Prostate gland (tissue), 2 donors: Measurements from ENCODE around the gene ATRAID.

Experiments
- POLR2A ChIP-seq: fragments of 450-650 bp; IDR thresholded peaks from one replicate; pipeline ENCODE4 v1.6.1; 2016; ENCODE audit warnings: antibody characterized with exemption, mild to moderate bottlenecking
- TF ChIP-seq, protein P1 (sequence below), 4 experiments: fragments of 200-600 bp in 2 of 4; fragments of 450-650 bp in 2 of 4; sonication (generic) in 2 of 4; IDR thresholded peaks; 1 replicate in 3 of 4; 2 replicates in 1 of 4; pipeline ENCODE4 v1.5.1; 2016 to 2019; ENCODE audit warnings: antibody characterized with exemption in 4 of 4, mild to moderate bottlenecking in 2 of 4, moderate library complexity in 2 of 4

DNA sequence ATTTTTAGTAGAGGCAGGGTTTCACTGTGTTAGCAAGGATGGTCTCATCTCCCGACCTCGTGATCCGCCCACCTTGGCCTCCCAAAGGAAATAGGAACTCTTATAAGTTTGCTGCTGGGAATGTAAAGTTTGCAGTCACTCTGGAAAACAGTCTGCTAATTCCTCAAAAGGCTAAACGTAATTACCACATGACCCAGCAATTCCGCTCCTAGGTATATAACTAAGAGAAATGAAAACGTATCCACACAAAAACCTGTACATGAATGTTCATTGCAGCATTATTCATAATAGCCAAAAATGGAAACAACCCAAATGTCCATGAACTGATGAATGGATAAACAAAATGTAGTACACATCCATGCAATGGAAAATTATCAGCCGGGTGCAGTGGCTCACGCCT, 21.9 kb upstream of the ATRAID start:
- TF ChIP-seq POLR2A = no peak
- TF ChIP-seq, protein P1, sequence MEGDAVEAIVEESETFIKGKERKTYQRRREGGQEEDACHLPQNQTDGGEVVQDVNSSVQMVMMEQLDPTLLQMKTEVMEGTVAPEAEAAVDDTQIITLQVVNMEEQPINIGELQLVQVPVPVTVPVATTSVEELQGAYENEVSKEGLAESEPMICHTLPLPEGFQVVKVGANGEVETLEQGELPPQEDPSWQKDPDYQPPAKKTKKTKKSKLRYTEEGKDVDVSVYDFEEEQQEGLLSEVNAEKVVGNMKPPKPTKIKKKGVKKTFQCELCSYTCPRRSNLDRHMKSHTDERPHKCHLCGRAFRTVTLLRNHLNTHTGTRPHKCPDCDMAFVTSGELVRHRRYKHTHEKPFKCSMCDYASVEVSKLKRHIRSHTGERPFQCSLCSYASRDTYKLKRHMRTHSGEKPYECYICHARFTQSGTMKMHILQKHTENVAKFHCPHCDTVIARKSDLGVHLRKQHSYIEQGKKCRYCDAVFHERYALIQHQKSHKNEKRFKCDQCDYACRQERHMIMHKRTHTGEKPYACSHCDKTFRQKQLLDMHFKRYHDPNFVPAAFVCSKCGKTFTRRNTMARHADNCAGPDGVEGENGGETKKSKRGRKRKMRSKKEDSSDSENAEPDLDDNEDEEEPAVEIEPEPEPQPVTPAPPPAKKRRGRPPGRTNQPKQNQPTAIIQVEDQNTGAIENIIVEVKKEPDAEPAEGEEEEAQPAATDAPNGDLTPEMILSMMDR (IDR thresholded peaks at IDR 0.05) = no peak
